MM.1S (cell line): ENCODE data around the gene PRDX2.
A peak's percentile ranks its signal among the peaks of the same experiment; 100 is the strongest.
"Not testable (repeated sequence)": the region's sequence is repeated elsewhere in the genome, so short reads cannot be mapped to it uniquely, and the experiment has no call there.

ENCODE experiments used
- DNase-seq: peaks from one replicate; pipeline ENCODE4 v3.0.0-alpha.2; 2015
- H2AFZ ChIP-seq: fragments of 300-600 bp; sonication (generic); 2 replicates; pipeline ENCODE4 v1.6.0; 2016; ENCODE audit warnings: antibody characterized with exemption, low read length
- H3F3A ChIP-seq: fragments of 300-600 bp; sonication (generic); 2 replicates; pipeline ENCODE4 v1.6.1; 2016; ENCODE audit warnings: mild to moderate bottlenecking, antibody characterized with exemption, low read length, moderate library complexity, mixed read lengths; ENCODE audit not compliant: insufficient read depth
- H3K27ac ChIP-seq: fragments of 300-600 bp; sonication (generic); 2 replicates; pipeline ENCODE4 v1.5.1; 2016; ENCODE audit warnings: mild to moderate bottlenecking, low read length
- H3K27me3 ChIP-seq: fragments of 300-600 bp; sonication (generic); replicated peaks from 2 replicates; pipeline ENCODE4 v1.6.0; 2016; ENCODE audit warnings: low read length; ENCODE audit not compliant: insufficient read depth
- H3K36me3 ChIP-seq: fragments of 300-600 bp; sonication (generic); replicated peaks from 2 replicates; pipeline ENCODE4 v1.6.1; 2016; ENCODE audit warnings: mild to moderate bottlenecking, low read length, mixed read lengths; ENCODE audit not compliant: insufficient read depth
- H3K4me1 ChIP-seq: fragments of 300-600 bp; sonication (generic); 2 replicates; pipeline ENCODE4 v1.6.1; 2016; ENCODE audit warnings: low read length, mixed read lengths
- H3K4me2 ChIP-seq: fragments of 300-600 bp; sonication (generic); 2 replicates; pipeline ENCODE4 v1.6.0; 2016; ENCODE audit warnings: low read depth, low read length
- H3K4me3 ChIP-seq: fragments of 300-600 bp; sonication (generic); 2 replicates; pipeline ENCODE4 v1.5.1; 2016; ENCODE audit warnings: low read length, mixed read lengths
- H3K79me2 ChIP-seq: fragments of 300-600 bp; sonication (generic); 2 replicates; pipeline ENCODE4 v1.6.1; 2016; ENCODE audit warnings: mixed run types, low read length, mixed read lengths
- H3K9ac ChIP-seq: fragments of 300-600 bp; sonication (generic); 2 replicates; pipeline ENCODE4 v1.6.1; 2016; ENCODE audit warnings: low read length, mixed read lengths
- H3K9me2 ChIP-seq: fragments of 300-600 bp; sonication (generic); replicated peaks from 2 replicates; pipeline ENCODE4 v1.6.1; 2016; ENCODE audit warnings: mild to moderate bottlenecking, low read length, mixed read lengths; ENCODE audit not compliant: insufficient read depth
- H3K9me3 ChIP-seq: fragments of 300-600 bp; sonication (generic); replicated peaks from 2 replicates; pipeline ENCODE4 v1.6.1; 2016; ENCODE audit warnings: mild to moderate bottlenecking, low read length, mixed read lengths; ENCODE audit not compliant: insufficient read depth
- H4K20me1 ChIP-seq: fragments of 300-600 bp; sonication (generic); 2 replicates; pipeline ENCODE4 v1.6.1; 2016; ENCODE audit warnings: mild to moderate bottlenecking, low read length, moderate library complexity, mixed read lengths; ENCODE audit not compliant: insufficient read depth
- CTCF ChIP-seq: fragments of 300-600 bp; sonication (generic); IDR thresholded peaks from 2 replicates; pipeline ENCODE4 v1.5.1; 2016; ENCODE audit warnings: antibody characterized with exemption, low read length, mixed read lengths
- EZH2 ChIP-seq: fragments of 300-600 bp; sonication (generic); optimal IDR thresholded peaks from 2 replicates; pipeline ENCODE3; 2017; ENCODE audit warnings: low read depth, mild to moderate bottlenecking, antibody characterized with exemption, low read length, mixed read lengths
- EZH2phosphoT487 ChIP-seq: fragments of 300-600 bp; sonication (generic); IDR thresholded peaks from 2 replicates; pipeline ENCODE4 v1.6.1; 2018; ENCODE audit warnings: antibody characterized with exemption, low read length

Gene PRDX2

GRCh38 chr19:12801466-12802266 is at the start of gene PRDX2, which contains the start of gene THSD8:
Gene PRDX2, minus strand, starts transcription at chr19:12801800. Its CDS starts 539 bp downstream, at chr19:12801261.
Gene THSD8, plus strand, starts transcription at chr19:12802069. Its CDS starts 3 bp downstream, at chr19:12802072.
- Histone ChIP-seq H3K4me1 (peaks cover 12% of the 10 kb centered on the region), H3K79me2 (peaks cover 15% of the 10 kb centered on the region), H3K36me3 (no peaks in the 10 kb centered on the region; the same call in 1 of the 2 replicates), H3K9ac (peak within 1 kb of the TSS; percentile 85), H3K4me2 (peak within 1 kb of the TSS; percentile 98), H3K27me3 (no peaks in the 10 kb centered on the region), H3K9me3 (no peaks in the 10 kb centered on the region), H2AFZ (peak within 1 kb of the TSS; percentile 86), H3F3A (no peaks in the 10 kb centered on the region), H4K20me1 (no peaks in the 10 kb centered on the region), H3K27ac (no peak within 1 kb of the TSS), H3K9me2 (no peaks in the 10 kb centered on the region), H3K4me3 (peak within 1 kb of the TSS; percentile 97)
- TF ChIP-seq EZH2 (no peak), CTCF (no peak), EZH2phosphoT487 (no peak)
- DNase-seq, result peak; percentile 88

GRCh38 chr19:12847159-12848139 is 45.8 kb upstream of the PRDX2 start:
- DNase-seq, result peak; percentile 75
- Histone ChIP-seq H3K79me2 (no peaks in the 10 kb centered on the region), H2AFZ (peak overlapping the region; percentile 74), H3K9ac (no peak overlapping the region; the same call in 1 of the 2 replicates), H4K20me1 (no peaks in the 10 kb centered on the region), H3K9me2 (no peaks in the 10 kb centered on the region), H3K9me3 (no peaks in the 10 kb centered on the region), H3K4me1 (peaks cover 8% of the 10 kb centered on the region; the same call in 1 of the 2 replicates), H3K4me3 (peak overlapping the region; percentile 55), H3F3A (no peaks in the 10 kb centered on the region), H3K27me3 (peaks cover 55% of the 10 kb centered on the region), H3K4me2 (peak overlapping the region; percentile 98), H3K36me3 (no peaks in the 10 kb centered on the region), H3K27ac (no peak overlapping the region)
- peak; percentile 98 for TF ChIP-seq CTCF
- no peak for TF ChIP-seq EZH2
- TF ChIP-seq EZH2phosphoT487, result no peak

- H3K4me2 ChIP-seq, H3K9me3 ChIP-seq, H4K20me1 ChIP-seq, H2AFZ ChIP-seq, H3K4me3 ChIP-seq, H3F3A ChIP-seq, H3K4me1 ChIP-seq, H3K36me3 ChIP-seq, H3K27ac ChIP-seq, H3K79me2 ChIP-seq, DNase-seq, H3K9ac ChIP-seq, H3K9me2 ChIP-seq: not testable (repeated sequence)
- H3K27me3 ChIP-seq, result peaks cover 62% of the 10 kb centered on the region
These were observed 45.0 kb upstream of the PRDX2 start for GRCh38 chr19:12846613-12847012.
